Measurements from ENCODE around the gene TBCA. TPM values are rescaled to one million over a fixed set of nuclear protein-coding genes. Genes with fewer than 3 reads are reported as not detected.
A peak's percentile ranks its signal among the peaks of the same experiment; 100 is the strongest.

The TBCA gene
- total RNA-seq (2014; rRNA removed; shearing (Covaris generic)): 54.9 and 73.8 TPM in 2 replicates

GRCh38 chr5:77775790-77776553, at the start of gene TBCA:
Gene TBCA, minus strand, starts transcription at chr5:77776339. Its CDS starts 82 bp downstream, at chr5:77776257.
- DNase-seq (ENCODE audit: low spot score): peak; percentile 87

GRCh38 chr5:77824981-77825380, 48.8 kb upstream of the TBCA start:
- no peak for DNase-seq (ENCODE audit: low spot score)

DNA sequence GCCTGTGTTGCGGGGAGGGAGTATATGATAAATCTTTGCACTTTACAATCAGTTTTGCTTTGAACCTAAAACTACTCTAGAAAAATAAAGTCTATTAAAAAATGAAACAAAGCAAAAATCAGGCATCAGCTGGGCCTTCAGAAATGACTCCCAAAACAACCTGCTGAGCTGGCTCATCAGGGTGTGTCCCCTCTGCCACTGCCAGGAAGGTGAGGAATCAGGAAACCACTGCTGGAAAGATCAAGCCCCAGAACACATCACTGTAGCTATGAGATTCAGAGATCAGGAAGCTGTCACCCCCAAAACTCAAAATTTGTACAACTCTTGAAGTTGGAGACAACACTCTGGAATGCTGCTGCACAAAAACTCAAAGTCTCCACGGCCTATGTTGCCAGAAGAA, 40.5 kb upstream of the TBCA start:
- DNase-seq (ENCODE audit: low spot score): no peak

GRCh38 chr5:77812926-77813589, 36.9 kb upstream of the TBCA start:
- no peak for DNase-seq (ENCODE audit: low spot score)

DNA sequence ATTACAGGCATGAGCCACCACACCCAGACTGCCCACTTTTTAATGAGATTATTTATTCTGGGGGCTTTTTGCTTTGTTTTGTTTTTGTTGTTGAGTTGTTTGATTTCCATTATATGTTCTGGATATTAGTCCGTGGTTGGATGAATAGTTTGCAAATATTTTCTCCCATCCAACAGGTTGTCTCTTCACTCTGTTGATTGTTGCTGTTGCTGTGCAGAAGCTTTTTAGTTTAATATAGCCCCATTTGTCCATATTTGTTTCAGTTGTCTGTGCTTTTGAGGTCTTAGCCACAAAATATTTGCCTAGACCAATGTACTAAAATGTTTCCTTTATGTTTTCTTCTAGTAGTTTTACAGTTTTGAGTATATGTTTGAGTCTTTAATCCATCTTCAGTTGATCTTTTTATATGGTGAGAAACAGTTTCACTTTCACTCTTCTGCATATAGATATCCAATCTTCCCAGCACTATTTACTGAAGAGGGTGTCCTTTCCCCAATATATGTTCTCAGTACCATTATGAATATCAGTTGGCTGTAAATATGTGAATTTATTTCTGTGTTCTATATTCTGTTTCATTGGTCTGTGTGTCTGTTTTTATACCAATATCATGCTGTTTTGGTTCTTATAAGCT, 30.2 kb upstream of the TBCA start:
- no peak for DNase-seq (ENCODE audit: low spot score)

GRCh38 chr5:77798456-77798855, 22.3 kb upstream of the TBCA start:
- no peak for DNase-seq (ENCODE audit: low spot score)

- no peak for DNase-seq (ENCODE audit: low spot score)
Observed at GRCh38 chr5:77797136-77797535, 21.0 kb upstream of the TBCA start.

GRCh38 chr5:77795846-77796245, 19.7 kb upstream of the TBCA start:
- DNase-seq (ENCODE audit: low spot score): no peak

- DNase-seq (ENCODE audit: low spot score): no peak
Observed at GRCh38 chr5:77795268-77795667, 19.1 kb upstream of the TBCA start.

DNA sequence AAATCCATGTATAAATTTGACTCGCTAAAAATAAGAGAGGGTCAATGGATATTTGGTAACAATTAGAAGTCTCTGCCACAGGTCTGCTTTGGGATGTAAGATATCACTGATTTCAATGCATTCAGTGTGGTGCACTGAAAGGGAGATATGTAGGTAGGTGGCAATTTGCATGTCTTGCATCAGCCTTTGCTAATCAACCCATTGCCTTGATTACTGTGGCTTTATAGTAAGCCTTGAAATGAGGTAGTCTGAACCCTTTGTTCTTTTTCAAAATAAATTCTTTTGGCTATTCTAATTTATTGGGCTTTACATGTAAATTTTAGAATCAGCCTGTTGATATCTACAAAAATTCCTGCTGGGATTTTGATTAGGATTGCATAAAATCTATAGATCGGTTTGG, 15.8 kb upstream of the TBCA start:
- no peak for DNase-seq (ENCODE audit: low spot score)

- DNase-seq (ENCODE audit: low spot score): no peak
Observed at GRCh38 chr5:77791356-77791755, 15.2 kb upstream of the TBCA start.

GRCh38 chr5:77785229-77785628, 9.1 kb upstream of the TBCA start:
- no peak for DNase-seq (ENCODE audit: low spot score)

- DNase-seq (ENCODE audit: low spot score): no peak
Observed at GRCh38 chr5:77784735-77785134, 8.6 kb upstream of the TBCA start.

GRCh38 chr5:77781076-77781475, 4.9 kb upstream of the TBCA start:
- DNase-seq (ENCODE audit: low spot score): no peak

DNA sequence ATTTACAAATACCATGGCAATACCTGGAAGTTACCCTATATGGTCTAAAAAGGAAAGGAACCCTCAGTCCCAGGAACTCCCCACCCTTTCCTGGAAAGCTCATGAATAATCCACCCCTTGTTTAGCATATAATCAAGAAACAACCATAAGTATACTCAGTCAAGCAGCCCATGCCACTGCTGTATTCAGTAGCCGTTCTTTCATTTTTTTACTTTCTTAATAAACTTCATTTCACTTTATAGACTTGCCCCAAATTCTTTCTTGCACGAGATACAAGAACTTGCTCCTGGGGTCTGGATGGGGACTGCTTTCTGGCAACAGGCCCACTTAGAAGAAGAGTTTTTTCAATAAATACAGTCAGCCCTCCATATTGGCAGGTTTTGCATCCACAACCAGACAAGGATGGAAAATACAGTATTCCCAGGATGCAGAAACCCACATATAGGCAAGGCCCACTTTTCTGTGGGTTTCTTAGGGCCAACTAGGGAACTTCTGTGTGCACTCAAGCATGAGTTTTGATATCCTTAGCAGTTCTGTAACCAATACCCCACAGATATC, 2.8 kb upstream of the TBCA start:
- no peak for DNase-seq (ENCODE audit: low spot score)

GRCh38 chr5:77778398-77778797, 2.3 kb upstream of the TBCA start:
- no peak for DNase-seq (ENCODE audit: low spot score)

DNA sequence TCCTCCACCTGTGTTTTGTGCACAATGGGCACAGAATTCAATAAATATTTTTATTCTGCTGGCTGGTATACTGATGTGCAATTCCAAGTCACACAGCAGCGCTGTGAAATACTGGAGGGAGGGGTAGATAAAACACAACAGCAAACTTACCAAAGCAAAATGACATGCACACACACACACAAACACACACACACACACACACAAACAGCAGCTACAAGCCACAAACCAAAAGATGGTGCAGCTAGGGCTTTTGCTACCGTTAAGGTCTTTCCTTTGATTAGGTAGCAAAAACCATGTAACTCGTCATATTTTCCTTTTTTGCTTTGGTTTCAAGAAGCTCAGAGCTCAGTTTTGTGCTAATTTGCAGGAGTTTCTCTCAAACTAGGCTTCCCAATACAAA, 1.8 kb upstream of the TBCA start:
- no peak for DNase-seq (ENCODE audit: low spot score)

DNA sequence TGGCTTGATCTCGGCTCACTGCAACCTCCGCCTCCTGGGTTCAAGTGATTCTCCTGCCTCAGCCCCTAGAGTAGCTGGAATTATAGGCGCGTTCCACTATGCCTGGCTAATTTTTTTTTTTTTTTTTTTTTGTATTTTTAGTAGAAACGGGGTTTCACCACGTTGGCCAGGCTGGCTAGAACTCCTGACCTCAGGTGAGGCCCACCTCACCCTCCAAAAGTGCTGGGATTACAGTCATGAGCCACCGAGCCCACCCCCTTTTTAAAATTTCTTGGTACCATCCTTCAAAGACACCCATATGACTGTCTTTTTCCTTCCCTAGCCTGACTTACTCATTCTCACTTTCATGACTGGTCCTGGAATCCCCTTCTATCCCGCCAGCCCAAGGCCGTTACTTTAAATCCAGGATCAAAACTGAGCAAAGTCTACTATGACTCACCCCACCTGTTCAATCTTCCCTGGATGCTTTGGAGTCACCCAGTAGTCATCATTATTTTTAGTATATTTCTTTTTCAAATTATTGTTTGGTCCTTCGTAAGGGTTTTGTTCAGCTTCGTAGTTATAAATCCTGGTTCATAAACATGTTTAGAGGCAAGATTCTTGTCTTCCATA, 1.2 kb upstream of the TBCA start:
- no peak for DNase-seq (ENCODE audit: low spot score)

DNA sequence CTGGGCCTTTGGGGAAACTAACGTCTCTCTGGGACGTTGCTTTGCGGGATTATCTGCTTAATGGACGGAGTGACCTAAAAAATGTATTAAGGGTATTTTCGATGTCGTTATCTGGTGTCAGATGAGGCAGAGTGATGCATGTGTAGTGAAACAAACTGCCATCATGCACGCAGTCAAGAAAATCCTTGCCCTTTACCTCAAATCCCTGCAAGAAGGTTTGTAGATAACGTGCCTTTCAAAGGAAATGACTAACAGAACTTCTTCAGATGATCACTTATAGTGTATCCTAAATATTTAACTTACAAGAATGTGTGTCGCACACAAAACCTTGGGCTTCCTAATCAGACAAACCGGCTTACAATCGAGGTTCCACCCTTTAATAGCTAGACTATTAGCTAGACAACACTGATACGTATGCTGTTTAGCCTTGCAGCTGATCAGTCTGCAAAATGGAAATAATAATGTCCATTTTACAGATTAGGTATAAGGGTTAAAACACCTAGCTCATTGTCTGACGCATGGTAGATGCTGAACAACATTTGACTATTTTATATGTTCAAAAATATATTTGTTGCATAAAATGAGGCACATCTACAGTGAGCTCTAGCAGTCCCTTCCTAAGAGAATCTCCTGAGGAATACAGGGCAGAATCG, 541 bp upstream of the TBCA start:
- no peak for DNase-seq (ENCODE audit: low spot score)

GRCh38 chr5:77774981-77775789, 954 bp downstream of the TBCA start:
- peak; percentile 47 for DNase-seq (ENCODE audit: low spot score)

Measured in HT-29 (cell line).